G401 (cell line): Measurements from ENCODE around the gene SPTSSB. TPM values are rescaled to one million over a fixed set of nuclear protein-coding genes. Genes with fewer than 3 reads are reported as not detected.

Experiments used
- DNase-seq: peaks from one replicate; pipeline ENCODE4 v3.0.0-alpha.2; 2015; ENCODE audit warnings: low spot score
- in situ Hi-C: cut with HindIII; loops from 2 replicates; pipeline ENCODE4 v1.10.0; 2016; ENCODE audit warnings: low sequenced_read_pairs, mixed read lengths
- total RNA-seq: library from RNA; depleted of rRNA; stranded (reverse); fragments of >200 nt; shearing (Covaris generic); gene quantifications from 2 replicates; pipeline ENCODE4 v1.2.3, GENCODE V29; 2014

Gene SPTSSB
- total RNA-seq, 1 experiment from 2014 or later, result not detected

DNA sequence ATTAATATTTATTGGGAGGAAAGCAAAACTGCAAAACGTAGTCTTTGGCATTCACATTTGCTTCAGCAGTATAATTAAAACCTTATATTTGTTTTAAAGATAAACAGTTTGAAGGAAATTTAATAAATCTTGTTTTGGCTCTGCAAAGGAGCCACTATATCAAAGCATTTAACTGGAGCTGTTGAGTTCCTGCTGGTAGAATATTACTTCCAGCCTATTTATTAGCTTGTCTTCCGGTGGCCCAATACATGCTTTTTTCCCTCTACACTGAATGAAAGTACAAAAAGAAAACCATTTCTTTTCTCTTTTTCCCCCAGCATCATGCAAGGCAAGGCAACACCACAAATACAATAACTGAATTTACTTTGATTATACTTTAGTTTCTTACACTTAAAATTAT lies 26.3 kb downstream of the SPTSSB start:
- peak; percentile 81 for DNase-seq
- in situ Hi-C loops, result no loop called here

DNA sequence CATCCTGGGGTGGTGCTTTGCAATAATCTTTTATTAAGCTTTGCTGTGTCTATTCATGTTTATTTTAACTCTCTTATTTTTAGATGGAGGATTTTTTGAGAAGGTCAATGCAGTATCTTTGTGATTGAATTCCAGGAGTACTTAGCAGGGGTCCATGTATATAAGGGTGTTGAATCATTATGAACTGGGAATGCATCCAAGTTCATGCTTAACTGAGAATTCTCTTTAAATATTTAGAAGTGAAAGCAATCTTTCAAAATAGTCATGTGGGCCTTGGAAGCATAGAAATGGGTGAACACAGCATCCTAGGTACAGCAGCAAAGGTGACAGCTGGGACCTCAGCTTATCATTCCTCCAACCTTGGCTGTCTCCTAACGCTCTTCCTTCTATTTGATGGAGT lies 27.3 kb downstream of the SPTSSB start:
- no peak for DNase-seq
- in situ Hi-C loops, result no loop called here

DNA sequence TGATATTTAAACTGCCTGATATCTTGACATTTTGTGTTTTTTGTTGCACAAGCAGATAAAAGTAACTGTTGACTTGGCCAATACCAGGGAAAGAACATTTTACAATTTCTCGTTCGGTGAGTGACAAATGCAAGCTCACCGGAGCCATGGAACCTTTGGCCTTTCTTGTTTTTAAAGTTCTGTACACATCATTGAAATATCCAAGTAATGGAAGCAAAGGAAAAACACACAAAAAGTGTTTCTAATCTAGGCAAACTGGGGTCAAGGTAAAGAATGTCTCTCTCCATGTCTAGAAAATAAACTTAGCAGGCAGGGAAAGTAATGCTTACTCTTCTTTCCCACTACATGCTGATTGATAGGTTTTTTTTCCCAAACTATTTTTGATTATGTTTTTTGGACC lies 27.8 kb downstream of the SPTSSB start:
- no peak for DNase-seq
- in situ Hi-C loops, result no loop called here

DNA sequence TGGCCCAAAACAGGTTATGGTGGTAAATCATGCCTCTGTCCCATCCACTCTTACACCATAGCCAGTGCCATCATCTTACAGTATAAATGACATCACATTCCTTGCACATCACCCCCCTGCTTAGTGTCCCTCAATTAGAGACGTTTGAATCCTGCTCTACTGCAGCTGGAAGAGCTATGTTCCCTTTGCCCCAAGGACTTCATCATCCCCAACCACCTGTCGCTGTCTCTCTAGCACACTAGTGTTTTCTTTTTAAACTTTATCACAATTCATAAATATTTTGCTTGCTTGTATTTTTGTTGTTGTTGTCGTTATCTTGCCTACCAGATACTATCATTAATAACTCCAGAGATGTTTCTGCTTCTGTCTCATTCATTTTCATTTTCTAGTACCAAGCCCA lies 28.7 kb downstream of the SPTSSB start:
- DNase-seq, result no peak
- in situ Hi-C loops, result no loop called here

DNA sequence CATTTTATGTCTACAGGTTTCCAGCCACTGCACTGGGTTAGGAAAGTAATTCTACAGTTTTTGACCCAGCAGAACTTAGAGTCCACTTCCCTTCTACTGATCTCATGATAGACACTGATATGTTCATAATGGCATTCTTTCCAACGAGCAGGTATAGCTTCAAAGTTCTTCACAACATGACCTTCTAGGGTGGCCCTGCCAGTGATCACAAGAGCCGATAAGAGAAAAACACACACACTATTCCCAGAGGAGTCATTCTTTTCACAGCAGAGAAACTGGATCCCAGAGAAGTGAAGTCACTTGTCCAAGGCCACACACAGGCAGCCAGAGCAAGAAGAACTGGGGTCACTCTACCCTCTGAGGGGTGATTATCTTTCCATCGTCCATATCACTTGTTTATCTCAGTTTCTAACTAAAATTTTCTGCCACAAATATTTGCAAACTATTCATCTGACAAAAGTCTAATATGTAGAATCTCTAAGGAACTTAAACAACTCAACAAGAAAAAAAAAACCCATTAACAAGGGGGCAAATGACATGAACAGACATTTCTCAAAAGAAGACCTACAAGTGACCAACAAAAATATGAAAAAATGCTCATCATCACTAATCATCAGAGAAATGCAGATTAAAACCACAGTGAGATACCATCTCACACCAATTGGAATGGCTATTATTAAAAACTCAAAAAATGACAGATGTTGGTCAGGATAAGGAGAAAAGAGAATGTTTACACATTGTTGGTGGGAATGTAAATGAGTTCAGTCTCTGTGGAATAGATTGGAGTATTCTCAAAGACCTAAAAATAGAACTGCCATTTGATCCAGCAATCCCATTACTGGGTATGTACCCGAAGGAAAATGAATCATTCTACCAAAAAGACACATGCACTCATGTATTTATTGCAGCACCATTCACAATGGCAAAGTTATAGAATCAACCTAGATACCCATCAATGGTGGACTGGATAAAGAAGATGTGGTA lies 31.5 kb downstream of the SPTSSB start:
- in situ Hi-C loops, result no loop called here

DNA sequence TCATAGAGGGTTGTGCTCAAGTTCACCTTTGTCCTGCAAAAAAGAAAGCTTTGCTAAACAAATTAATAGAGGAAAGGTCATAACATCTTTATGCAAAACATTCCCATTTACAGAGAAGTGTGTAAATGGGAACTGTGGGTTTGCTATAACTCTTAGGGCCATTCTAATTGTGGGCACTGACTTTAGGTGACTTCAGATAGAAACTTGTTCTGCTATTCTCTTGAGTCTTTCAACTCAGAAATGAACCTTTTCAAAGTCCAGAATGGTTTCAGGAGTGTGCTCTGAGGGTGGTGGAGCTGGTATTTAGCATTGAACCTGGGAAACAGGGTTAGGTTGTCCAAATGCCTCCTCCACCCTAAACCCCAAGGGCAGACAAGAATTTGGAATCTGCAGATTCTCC lies 34.0 kb downstream of the SPTSSB start:
- no peak for DNase-seq
- in situ Hi-C loops, result no loop called here

More for the DNA sequence above, 31.5 kb downstream of the SPTSSB start:
- DNase-seq, result no peak

DNA sequence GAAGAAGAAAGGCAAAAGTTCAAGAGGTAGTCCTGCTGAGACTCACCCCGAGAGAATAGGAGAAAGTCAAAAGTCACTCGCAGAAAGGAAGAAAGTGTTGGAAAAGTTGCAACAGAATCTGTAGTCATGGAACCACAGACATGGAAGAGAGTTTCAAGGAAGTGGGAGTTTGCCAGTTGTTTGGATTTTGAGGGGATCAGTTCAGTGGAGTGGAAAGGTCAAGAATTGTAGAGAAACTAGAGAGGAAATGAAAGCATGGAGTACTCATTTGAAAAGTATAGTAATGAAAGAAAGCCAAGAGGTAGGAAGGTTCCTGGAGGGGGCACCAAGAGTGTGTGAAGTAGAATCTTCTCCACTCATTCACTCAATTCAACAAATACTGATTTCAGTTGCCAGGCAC lies 34.7 kb downstream of the SPTSSB start:
- in situ Hi-C loops, result no loop called here
- no peak for DNase-seq

DNA sequence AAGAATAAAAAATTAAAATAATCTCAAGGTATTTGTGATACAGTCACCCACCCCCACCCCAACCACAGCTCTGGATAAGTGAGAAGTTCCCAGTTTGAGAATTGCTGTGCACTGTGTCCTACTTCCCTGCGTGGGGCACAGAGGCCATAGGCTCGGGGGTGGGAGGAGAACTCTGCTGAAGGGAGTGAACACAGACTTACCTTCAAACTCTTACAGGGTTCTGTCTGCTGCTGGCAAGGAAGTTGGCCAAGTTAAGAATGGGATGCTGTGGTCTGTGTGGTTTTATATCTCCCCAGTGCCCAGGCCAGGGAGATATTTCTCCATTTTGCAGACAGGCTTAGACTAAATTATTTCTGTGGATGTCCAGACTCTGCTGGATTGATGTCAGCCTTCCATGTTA lies 37.6 kb downstream of the SPTSSB start:
- in situ Hi-C loops, result no loop called here
- no peak for DNase-seq

DNA sequence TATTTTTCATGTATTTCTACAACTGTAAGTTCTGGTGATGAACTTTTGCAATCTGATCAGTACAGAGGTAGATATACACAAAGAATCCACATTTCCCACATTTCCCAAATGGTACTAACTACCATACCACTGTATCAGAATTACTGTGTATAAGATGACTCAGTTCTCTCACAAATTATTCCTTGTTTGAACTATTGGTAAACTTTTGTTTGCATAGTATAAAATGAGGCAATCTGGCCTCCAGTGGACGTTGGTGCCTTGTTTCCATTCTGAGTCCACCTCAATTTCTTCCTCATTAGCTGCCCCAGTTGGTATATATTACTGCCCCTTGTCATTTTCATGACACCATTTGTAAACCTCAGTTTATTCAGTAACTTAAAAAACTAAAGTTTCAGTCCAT lies 38.5 kb downstream of the SPTSSB start:
- no peak for DNase-seq
- in situ Hi-C loops, result no loop called here

DNA sequence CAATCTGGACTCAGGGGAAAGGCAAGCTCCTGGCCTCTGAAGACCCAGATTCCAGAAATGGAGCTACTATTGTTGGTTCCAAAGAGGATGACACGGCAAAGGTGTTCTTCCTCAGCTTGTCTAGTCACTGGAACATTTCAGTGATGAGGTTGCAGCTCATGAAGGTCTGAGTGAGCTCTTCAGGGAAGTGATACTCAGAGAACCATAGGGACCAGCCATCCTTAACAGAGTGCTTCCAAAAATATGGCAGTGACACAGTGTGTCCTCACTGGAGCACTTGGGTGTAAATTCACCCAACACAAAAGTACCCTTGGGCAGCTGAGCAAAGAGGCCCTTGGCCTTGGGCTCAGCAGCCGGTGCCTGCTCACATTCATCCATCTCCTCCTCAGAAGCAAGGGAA lies 46.3 kb downstream of the SPTSSB start:
- in situ Hi-C loops, result no loop called here
- DNase-seq, result no peak

DNA sequence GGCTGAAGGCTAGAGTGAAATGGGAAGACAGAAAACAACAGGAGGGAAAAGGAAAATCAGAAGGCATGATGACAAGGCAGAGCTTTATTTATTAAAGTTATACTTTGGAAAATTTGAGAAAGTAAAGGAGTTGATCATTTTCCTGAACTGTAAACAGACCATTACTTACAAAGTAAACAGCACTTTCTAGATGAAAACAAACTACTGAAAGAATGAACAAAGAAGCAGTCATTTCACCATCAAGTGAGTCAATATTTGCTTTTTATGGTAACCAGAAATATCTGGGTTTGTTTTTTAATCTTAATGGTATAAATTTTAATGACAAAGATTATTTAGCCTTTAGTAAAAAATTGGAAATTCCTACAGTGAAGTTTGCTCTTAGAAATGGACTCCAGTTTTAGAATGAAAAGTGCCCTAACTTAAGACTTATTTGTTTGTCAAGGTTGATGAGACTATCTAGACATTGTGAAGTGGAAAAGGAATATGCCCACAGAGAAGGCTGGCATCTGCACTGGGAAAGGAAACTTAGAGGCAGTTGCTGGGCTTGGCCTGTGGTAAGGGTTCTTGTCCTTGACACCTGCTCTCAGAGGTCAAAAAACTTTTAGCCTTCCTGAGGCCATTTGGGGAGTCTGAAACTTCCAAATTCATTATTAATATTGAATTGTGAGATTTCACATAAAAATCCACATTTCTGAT lies 47.2 kb downstream of the SPTSSB start:
- DNase-seq, result no peak
- in situ Hi-C loops, result no loop called here

DNA sequence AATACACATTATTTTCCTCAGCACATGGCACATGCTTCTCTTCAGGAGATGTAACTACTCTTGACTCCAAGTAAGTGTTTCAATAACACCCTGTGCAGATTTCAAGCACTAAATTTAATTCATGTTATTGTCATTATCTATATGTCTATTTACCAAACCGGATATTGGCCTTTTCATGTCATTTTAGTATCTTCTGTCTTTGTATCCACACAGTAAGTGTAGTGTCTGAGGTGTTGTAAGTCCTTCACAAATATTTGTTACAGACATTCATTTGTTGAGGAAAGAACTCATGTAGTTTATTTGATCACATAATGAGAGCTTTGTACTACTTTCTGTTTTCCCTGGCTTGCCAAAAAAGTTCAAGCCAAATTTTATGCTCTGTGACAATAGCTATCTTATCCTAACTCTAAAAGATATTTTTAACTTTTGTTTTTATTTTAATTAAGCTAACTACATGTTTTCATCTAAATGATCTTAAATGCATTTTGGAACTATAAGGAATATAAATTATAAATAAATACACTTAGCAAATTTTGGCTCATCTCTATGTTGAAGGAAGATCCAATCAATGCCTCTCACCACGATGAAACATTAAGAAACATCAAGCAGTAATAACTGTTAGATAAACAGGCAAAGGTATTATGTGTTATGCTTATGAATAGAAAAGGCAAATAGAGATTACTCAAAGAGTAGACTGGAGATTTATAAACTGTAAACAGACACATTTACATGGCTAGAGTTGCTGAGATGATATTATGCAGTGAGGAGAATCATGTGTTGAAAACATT lies 48.3 kb downstream of the SPTSSB start:
- no peak for DNase-seq
- in situ Hi-C loops, result no loop called here

DNA sequence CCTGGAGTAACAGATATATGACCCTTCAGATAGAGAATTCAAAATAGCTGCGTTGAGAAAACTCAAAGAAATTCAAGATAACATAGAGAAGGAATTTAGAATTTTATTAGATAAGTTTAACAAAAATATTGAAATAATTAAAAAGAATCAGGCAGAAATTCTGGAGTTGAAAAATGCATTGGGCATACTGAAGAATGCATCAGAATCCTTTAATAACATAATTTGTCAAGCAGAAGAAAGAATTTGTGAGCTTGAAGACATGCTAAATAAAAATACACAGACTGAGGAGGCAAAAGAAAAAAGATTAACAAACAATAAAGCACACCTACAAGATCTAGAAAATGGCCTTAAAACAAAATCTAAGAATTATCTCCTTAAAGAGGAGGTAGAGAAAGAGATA lies 50.5 kb downstream of the SPTSSB start:
- in situ Hi-C loops, result no loop called here
- DNase-seq, result no peak

DNA sequence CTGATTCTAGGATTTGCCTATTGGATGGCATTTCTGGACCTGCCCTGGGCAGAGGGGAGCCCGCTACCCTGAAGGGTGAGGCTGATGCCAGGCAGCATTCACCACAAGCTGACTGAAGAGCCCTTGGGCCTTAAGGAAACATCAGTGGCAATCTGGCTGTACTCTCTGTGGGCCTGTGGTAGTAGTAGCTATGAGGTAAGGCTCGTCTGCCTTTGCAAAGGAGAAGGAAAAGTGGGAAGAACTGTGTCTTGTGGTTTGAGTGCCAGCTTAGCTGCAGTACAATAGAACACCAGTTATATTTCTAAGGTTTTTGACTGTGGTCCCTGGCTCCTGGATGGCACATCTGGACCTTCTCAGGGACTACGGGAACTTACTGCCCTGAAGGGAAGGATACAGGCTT lies 51.5 kb downstream of the SPTSSB start:
- no peak for DNase-seq
- in situ Hi-C loops, result no loop called here

DNA sequence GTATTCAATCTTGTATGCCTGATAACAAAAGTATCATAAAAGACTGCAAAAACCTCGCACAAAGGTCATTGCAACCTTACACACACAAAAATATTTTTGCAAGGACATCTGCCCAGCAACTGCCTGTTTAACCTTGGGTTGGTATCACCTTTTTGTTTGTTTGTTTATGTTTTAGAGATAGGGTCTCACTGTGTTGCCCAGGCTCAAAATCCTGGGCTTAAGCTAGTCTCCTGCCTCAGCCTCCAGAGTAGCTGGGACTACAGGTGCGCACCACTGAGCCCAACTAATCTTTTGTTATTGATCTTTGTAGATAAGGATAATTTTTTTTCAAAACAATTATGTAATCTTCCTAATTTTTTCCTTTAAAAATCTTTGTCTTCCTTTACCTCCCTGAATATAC lies 54.2 kb downstream of the SPTSSB start:
- in situ Hi-C loops, result no loop called here

DNA sequence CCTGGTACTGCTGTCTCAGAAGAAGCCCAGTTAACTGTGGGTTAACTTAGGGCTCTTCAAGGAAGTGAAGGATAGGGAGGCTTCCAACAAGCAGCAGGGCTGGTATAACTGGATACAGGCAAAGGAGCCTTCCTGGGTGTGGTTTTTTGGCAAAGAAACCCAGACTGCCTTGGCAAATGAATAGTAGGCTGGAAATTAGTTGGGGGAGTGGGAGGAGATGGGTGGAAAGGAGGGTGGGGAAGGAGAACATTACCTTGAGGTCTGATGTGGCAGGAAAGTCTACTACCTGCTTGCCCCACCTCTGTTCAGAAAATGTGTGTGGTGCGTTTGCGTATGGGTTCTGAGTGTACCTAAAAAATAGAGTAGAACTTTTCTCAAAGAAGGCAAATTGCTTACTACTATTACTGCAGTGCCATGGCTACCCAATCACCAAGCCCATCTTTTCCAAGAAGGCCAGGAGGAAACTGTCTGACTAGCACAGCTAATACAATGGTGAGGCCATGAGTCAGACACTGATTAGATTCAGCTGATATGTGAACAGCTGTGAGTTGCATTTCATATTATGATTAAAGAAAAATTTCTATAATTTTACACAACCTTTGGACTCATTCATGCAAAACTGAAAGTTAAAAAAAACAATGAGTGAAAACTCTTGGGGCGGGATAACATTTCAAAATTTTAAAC lies 55.2 kb downstream of the SPTSSB start:
- DNase-seq, result no peak
- in situ Hi-C loops, result no loop called here

More for the DNA sequence above, 54.2 kb downstream of the SPTSSB start:
- no peak for DNase-seq

DNA sequence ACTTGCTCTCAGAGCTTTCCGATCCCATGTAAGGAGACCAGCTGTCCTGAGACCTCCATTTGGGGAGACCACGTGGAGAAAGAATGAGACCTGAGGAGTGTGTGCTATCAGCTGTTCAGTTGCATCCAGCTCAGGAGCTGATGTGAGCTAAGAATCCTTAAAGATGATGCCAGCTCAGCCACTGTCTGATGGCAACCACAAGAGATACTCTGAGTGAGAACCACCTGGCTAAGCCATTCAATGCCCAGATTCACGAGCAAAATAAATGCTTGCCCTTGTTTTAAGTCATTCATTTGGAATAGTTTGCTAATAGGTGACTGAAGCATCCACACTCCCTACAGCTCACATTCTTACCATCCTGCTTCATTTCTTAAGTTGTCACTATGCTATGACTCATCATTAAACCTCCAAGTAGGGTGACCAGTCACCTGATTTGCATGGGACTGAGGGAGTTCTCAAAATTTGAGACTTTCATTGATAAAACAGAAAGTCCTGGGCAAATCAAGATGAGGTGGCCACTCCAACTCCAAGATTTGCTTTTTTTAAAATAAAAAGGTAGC lies 56.4 kb downstream of the SPTSSB start:
- no peak for DNase-seq
- in situ Hi-C loops, result no loop called here

DNA sequence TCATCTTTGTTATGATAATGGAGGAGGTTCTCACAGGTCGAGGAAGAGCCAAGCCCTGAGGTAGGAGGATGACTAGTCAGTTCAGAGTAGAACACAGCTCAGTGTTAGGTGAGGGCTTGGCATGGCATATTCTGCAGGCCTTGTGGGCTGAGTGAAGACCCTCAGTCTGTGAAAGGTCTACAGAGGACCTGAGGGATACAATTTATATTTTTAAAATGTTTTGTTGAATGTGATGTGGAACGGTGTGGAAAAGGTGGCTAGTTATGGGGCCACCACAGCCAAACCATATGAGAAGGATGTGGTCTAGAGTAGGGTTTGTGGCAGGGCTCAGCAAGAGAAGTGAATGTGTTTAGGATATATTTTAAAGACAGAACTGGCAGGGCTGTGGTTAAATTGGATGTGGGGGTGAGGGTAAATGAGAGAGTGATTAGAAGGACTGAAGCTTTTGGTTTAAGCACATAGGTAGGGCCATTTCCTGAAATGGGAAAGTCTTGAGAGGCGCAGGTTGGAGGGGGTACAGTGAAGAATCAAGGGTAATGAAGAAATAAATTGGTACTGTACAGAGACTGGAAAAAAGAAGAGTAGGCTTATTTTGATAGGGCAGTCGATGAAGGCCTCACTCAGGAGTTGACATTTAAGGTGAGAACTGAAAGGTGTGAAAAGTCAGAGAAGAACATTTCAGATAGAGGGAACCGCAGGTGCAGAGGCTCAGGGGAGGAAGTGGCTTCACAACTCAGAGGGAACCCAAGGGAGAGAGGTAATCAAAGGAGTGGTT lies 60.5 kb downstream of the SPTSSB start:
- in situ Hi-C loops, result no loop called here
- DNase-seq, result no peak
